Measurements from ENCODE around the gene PATL2.
"Not testable (repeated sequence)": the region's sequence is repeated elsewhere in the genome, so short reads cannot be mapped to it uniquely, and the experiment has no call there.

Gene PATL2

GRCh38 chr15:44719293-44719999 is 8.3 kb upstream of the PATL2 start:
- peak in 1 of 2 experiments; percentile 42 for DNase-seq

- DNase-seq = no peak
Observed at GRCh38 chr15:44718927-44719292, 7.8 kb upstream of the PATL2 start.

- DNase-seq = no peak
Observed at GRCh38 chr15:44718180-44718926, 7.2 kb upstream of the PATL2 start.

- no peak for DNase-seq
Observed at GRCh38 chr15:44716983-44717602, 6.0 kb upstream of the PATL2 start.

- no peak for DNase-seq
Observed at GRCh38 chr15:44715797-44716334, 4.7 kb upstream of the PATL2 start.

GRCh38 chr15:44715142-44715796 is 4.1 kb upstream of the PATL2 start:
- no peak for DNase-seq

GRCh38 chr15:44713006-44713966 is 2.2 kb upstream of the PATL2 start:
- no peak for DNase-seq

- DNase-seq = peak; percentile 56
Observed at GRCh38 chr15:44712346-44713005, 1.4 kb upstream of the PATL2 start.

GRCh38 chr15:44711743-44712345 is 721 bp upstream of the PATL2 start:
- peak; percentile 43 to 58 for DNase-seq

- no peak for DNase-seq
Observed at GRCh38 chr15:44710236-44711095, 657 bp downstream of the PATL2 start.

- DNase-seq = no peak
Observed at GRCh38 chr15:44706946-44707636, 4.0 kb downstream of the PATL2 start.

GRCh38 chr15:44706401-44706800 is 4.7 kb downstream of the PATL2 start:
- no peak for DNase-seq

GRCh38 chr15:44705986-44706385 is 5.1 kb downstream of the PATL2 start:
- DNase-seq = no peak

GRCh38 chr15:44700676-44701075 is 10.4 kb downstream of the PATL2 start:
- not testable (repeated sequence) for DNase-seq

GRCh38 chr15:44698641-44699040 is 12.5 kb downstream of the PATL2 start:
- no peak for DNase-seq

GRCh38 chr15:44697014-44697413 is 14.1 kb downstream of the PATL2 start:
- no peak for DNase-seq

- DNase-seq = no peak
Observed at GRCh38 chr15:44695294-44695693, 15.8 kb downstream of the PATL2 start.

- DNase-seq = no peak
Observed at GRCh38 chr15:44694416-44694815, 16.7 kb downstream of the PATL2 start.

GRCh38 chr15:44692659-44693058 is 18.5 kb downstream of the PATL2 start:
- no peak for DNase-seq
